Measurements from ENCODE around the gene TEAD1.

DNA sequence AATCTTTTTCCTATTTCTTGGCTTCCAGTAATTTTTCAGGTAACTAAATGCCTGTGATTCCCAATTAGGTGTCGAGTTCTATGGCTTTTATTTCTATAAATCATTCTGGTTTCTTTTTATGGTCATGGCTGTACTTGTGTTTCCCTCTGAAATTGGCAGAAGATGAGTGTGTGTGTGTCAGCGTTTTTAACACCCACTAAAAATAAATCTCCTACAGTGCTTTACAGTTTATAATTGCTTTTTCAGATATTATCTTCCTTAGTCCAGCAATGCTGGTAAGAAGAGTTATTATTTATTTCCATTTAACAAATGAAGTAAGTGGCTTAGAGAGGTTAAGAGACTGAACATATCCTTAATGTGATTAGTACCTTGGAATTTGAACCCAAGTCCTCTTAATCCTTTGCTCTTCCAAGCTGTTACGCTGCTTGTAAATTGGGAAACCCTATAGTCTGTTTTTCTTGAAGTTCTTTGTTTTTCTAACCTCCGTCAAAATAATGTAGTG, 125.2 kb downstream of the TEAD1 start:
- TF ChIP-seq EZH2 (IDR thresholded peaks at IDR 0.05; ENCODE audit: low read length) (no peak), CTCF (optimal IDR thresholded peaks at IDR 0.05 in 1 of 3, IDR thresholded peaks at IDR 0.05 in 1 of 3, conservative IDR thresholded peaks at IDR 0.05 in 1 of 3; ENCODE audit: extremely low read depth in 1 of 3, insufficient read depth in 2 of 3, low read length in 3 of 3) (no peak)
